ENCODE data around the gene GAS2L2.

The GAS2L2 gene

DNA sequence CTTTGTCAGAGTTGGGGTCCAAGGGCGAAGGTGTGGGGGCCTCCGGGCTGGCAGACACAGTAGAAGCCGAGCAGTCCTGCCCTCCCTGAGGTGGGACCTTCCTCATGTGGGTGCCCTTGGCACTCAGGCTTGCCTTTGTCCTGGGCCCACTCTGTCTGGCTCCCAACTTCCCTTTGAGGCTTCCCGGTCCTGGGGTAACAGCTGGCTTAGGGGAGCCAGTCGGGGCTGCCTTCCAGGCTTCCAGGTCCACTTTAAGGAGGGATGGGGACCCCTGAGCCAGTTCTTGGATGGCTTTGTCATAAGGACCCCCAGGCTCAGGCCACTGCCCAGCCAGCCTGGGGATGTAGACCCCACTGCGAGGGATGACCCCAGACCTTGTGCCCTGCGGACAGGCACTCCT, 7.8 kb downstream of the GAS2L2 start:
- DNase-seq: no peak

- no peak for DNase-seq
These were observed 8.2 kb downstream of the GAS2L2 start for GRCh38 chr17:35744830-35745229.

GRCh38 chr17:35743626-35744328, 9.3 kb downstream of the GAS2L2 start:
- DNase-seq: no peak

GRCh38 chr17:35742896-35743477, 10.1 kb downstream of the GAS2L2 start:
- DNase-seq: no peak

GRCh38 chr17:35742496-35742895, 10.5 kb downstream of the GAS2L2 start:
- no peak for DNase-seq

DNA sequence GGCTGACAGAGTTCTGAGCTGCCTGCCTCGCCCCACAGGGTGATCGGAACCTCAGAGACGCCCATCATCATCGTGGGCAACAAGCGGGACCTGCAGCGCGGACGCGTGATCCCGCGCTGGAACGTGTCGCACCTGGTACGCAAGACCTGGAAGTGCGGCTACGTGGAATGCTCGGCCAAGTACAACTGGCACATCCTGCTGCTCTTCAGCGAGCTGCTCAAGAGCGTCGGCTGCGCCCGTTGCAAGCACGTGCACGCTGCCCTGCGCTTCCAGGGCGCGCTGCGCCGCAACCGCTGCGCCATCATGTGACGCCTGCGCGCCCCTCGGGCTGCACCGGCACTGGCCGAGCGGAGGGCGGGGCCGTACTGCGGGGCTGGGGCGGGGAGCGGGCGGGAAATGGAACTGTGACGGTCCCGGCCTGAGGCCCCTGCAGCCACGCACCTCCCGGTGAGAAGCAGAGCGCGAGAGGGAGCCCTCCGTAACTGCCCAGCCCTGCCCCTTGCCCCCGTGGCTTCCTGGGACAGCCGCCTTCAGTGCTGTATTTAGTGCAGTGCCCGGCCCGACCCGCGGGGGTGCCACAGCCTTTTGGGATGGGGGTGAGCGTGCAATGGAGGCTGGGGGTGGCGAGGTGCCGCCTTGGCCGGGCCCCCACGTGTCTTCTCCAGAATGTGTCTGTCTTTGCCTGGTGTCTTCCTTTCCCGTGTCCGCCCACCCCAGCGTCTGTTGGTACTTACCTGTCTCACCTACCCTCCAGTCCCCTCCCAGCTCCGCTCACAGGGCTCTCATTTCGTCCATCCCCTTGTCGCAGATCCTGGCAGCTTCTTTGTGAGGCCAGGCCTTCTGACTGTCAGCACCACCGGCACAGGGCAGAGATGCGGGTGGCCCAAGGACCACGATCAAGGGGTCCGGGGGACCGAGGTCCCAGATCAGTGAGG, 11.8 kb downstream of the GAS2L2 start:
- DNase-seq: no peak

DNA sequence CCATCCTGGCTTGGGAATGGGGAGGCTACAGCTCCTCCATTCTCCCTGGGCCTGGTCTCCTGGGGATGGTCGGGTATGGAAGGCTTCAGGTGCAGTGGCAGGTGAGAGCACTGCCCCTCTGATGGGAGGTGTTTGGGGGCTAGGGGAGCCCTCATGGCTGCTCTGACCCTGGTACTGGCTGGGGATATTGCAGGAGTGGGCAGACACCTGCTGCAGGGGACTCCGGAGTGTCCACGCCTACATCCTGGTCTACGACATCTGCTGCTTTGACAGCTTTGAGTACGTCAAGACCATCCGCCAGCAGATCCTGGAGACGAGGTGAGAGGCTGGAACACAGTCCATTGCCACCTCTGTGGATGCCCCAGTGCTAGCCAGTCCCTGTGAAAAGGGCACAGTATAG, 12.8 kb downstream of the GAS2L2 start:
- no peak for DNase-seq

DNA sequence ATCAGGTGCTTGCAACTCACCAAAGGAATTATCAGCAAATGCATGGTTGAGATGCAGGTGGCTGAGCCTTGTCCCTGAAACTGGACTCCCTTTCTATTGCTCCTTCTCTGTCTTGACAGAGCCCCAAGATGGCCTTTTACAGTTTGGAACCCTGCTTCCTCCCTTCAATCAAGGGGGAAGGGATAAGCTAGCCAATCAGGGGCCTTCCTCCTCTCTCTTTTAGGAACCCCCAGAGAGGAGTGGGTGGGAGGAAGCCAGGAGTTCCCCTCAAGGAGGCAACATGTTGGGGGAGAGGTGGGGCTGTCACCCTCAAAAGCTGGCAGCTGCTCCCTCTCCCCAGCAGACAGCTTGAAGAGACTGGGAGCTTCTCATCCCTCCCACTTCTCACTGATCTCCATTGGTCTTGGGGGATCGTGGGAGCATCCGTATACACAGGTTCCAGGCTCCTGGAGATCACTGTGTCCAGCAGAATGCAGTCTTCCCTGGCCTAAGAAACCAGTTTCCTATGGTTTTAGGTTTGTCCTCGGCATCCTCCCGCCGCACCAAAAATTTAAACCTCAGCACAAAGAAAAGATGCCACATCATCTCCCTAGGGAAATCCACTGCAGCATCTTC, 14.4 kb downstream of the GAS2L2 start:
- DNase-seq: no peak

DNA sequence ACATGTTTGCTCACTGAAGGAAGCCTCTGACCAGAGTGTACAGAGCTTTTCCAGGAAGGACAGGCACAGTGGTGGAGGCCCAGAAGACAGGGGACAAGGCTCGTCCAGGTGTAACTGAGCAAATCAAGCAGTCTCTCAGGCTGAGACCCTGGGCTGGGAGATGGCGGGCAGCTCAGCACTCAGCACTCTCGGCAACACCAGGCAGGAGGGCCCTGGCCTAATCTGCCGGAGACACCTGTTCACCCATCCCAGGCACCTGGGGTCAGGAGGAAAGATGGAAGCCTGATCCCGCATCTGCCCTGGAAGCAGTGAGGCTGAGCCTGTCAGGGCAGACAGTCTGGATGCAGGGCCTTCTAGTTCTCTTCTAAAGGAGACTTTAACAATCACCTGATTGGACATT, 16.8 kb downstream of the GAS2L2 start:
- no peak for DNase-seq

GRCh38 chr17:35735036-35735805, 17.8 kb downstream of the GAS2L2 start:
- no peak for DNase-seq

GRCh38 chr17:35734396-35734795, 18.6 kb downstream of the GAS2L2 start:
- no peak for DNase-seq

DNA sequence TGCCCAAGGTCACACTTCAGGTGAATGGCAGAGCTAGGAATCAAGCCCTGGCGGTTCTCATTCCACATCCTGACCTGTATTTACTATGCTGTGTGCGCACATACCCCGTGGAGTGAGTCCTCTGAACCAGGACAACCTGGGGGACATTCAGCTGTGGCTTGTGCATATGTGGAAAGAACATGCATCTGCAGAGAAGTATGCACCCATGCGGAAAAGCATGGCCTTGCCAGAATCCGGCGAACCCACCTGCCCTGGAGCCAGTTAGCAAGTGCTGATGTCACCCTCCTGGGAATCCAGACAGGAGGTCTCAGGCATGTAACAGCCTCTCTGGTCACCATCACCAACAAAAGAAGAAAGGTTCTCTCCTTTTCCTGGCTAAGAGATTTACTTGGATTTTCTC, 19.7 kb downstream of the GAS2L2 start:
- no peak for DNase-seq

- DNase-seq: no peak
These were observed 20.3 kb downstream of the GAS2L2 start for GRCh38 chr17:35732806-35733136.

GRCh38 chr17:35731917-35732805, 20.9 kb downstream of the GAS2L2 start:
- no peak for DNase-seq

DNA sequence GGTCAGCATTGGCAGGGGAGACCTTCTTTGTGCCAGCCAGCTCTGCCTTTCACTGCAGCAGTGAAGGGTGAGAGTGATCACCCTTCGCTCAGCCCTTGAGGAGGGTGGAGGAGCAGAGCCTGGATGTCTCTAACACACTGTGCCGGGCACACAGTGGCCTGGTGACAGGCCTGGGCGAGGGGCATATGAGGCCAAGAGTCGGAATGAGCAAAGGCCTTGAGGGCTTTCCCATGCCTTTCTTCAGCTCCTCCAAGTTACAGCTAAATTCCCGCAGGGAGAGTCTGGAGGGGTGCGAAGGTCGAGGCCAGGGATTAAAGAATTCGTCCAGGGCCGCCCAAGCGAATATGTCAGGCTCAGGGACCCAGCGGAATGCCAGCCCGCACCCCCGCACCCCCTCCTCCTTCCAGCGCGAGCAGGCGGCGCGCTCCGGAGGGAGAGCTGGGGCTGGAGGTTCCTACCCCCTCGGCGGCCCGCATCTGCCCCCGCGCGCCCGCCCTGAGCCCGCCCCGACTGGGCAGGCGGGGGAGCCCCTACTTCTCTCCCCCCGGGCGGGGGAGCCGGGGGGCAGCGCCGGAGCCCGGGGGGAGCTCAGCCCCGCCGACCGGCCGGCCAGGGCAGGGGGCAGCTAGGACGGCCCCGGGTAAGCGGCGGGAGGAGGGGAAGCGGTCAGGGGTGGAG, 21.7 kb downstream of the GAS2L2 start, which contains the start of gene RASL10B:
Gene RASL10B, plus strand, starts transcription at position 401 of the 678 bp plus-strand sequence. CDS start 3,546 bp downstream, outside the sequence.
- DNase-seq: peak; percentile 61

DNA sequence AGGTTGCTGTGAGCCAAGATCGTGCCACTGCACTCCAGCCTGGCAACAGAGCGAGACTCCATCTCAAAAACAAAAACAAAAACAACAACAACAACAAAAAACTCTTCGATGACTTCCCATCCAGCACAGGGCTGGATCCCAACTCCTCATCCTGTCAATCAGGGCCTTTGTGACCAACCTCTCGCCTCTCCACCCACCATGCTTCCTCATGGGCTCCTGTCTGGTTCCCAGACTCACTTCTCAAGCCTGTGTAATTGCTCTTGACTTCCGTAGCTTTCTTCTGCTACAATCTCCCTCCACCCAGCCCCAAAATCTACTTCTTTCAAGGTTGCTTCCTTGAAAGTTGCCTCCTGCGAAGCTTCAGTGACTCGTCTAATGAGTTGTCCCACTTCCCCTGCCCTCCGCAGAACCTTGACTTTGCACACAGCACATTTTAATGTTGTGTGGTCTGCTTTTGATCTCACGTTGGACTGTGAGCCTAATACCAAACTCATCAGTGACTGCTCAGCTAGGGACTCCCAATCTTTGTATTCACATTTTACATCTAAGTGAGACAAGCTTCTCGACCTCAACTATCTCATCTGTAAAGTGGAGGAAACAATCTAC, 22.5 kb downstream of the GAS2L2 start:
- no peak for DNase-seq

DNA sequence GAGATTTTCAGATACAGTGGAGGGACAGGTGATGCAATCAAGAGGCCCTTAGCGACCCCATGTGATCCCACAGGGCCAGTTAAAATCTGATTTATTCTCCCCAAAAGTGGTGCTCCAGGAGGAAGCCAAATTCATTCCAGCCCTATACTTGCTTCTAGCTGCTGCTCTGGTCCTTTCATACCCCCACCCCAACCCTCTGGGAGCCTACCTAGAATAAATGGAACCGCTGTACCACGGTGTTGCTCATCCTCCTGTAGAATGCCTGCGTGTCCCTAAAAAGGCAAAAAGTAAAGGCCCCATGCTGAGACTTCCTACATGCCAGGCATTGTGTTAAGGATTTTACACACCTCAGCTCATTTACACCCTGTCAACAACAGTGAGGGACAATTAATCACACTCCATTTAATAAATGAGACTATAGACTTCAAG, 23.6 kb downstream of the GAS2L2 start:
- DNase-seq: no peak

DNA sequence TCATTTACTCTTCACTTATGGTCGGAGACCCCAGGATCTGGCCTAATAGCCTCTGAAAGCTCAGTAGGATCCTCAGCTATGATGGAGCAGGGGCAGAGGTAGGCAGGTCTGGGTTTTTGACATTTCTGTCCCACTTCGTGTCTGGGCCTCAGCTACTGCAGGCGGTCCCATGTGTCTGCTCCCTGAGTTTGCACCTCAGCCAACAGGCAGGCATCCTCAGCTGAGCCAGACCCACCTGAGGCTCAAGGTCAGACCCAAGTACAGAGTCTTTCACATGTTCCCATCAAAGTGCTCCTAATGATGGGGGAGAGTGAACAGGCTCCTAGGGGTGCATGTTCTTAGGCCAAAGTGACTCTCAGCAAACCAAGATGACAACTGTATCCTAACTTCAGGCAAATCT, 24.5 kb downstream of the GAS2L2 start:
- DNase-seq: no peak

- DNase-seq: no peak
These were observed 25.4 kb downstream of the GAS2L2 start for GRCh38 chr17:35727635-35728034.

GRCh38 chr17:35726953-35727460, 26.0 kb downstream of the GAS2L2 start:
- DNase-seq: no peak
